Chondrocyte (in vitro differentiated cells): ENCODE measurements around the gene SERPINA1. TPM values are rescaled to one million over a fixed set of nuclear protein-coding genes. Genes with fewer than 3 reads are reported as not detected.

Source experiments
- DNase-seq: peaks from one replicate; pipeline ENCODE4 v3.0.0; 2021; ENCODE audit warnings: mixed read lengths, low spot score
- H3K27ac Mint-ChIP-seq: one replicate; pipeline ENCODE4 v1.8.0; 2021; ENCODE audit warnings: mild to moderate bottlenecking, moderate library complexity, mixed read lengths; ENCODE audit not compliant: unreplicated experiment
- H3K27me3 Mint-ChIP-seq: 2 replicates; pipeline ENCODE4 v1.8.0; 2021; ENCODE audit warnings: low read depth, mixed read lengths
- H3K36me3 Mint-ChIP-seq: 2 replicates; pipeline ENCODE4 v1.8.0; 2021; ENCODE audit warnings: low read depth, mixed read lengths
- H3K4me1 Mint-ChIP-seq: 2 replicates; pipeline ENCODE4 v1.8.0; 2021; ENCODE audit warnings: low read depth, mild to moderate bottlenecking, mixed read lengths
- H3K4me3 Mint-ChIP-seq: one replicate; pipeline ENCODE4 v1.8.0; 2021; ENCODE audit warnings: mild to moderate bottlenecking, moderate library complexity, mixed read lengths; ENCODE audit not compliant: unreplicated experiment
- H3K9me3 Mint-ChIP-seq: 2 replicates; pipeline ENCODE4 v1.8.0; 2021; ENCODE audit warnings: low read depth, mixed read lengths
- CTCF ChIP-seq: fragments of 200-600 bp; sonication (generic); IDR thresholded peaks from 2 replicates; pipeline ENCODE4 v1.5.0; 2021; ENCODE audit warnings: antibody characterized with exemption, mild to moderate bottlenecking, moderate library complexity
- long read RNA-seq: library from polyadenylated mRNA; stranded (forward); transcript quantifications from one replicate; pipeline ENCODE4 v2.0.0, GENCODE V29; 2021
- total RNA-seq: library from RNA; stranded (reverse); gene quantifications from 3 replicates; pipeline ENCODE4 v1.2.1, GENCODE V29; 2021

Gene SERPINA1
- total RNA-seq = 0.20 TPM in 1 of 3 replicates, not detected in the others
- long read RNA-seq, partial matches to known transcripts = 0 of 1 reads
- long read RNA-seq, other reads (novel, unspliced or antisense) = 0 of 1 reads

- Mint-ChIP-seq H3K36me3 (no peaks in the 10 kb centered on the region), H3K9me3 (no peaks in the 10 kb centered on the region), H3K27me3 (no peaks in the 10 kb centered on the region), H3K4me3 (no peak within 1 kb of the TSS), H3K27ac (no peak within 1 kb of the TSS), H3K4me1 (no peaks in the 10 kb centered on the region)
- no peak for TF ChIP-seq CTCF
- no peak for DNase-seq
Observed at GRCh38 chr14:94388384-94389103, at the start of gene SERPINA1. Gene SERPINA1 (minus strand): TSS chr14:94388602. CDS start chr14:94383237, 5,365 bp downstream.

DNA sequence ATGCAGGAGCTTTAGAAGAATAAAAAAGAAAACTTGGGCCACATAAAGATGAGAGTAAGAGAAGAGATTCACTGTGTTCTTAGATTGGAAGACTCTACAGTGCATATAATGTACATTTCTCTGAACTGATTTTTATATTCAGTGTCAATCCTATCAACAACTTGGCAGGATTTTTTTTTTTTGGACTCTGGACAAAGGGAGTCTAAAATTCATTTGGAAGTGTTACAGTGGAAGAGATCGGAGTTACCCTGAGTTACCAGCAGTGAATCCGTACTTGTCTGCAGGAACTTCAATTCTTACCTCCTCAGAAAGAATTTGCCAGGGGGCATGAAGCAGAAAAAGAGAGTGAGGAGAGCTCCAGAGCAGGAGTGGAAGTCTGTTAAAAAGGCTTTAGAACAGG is 40.2 kb upstream of the SERPINA1 start:
- peaks cover 2% of the 10 kb centered on the region for H3K9me3 Mint-ChIP-seq
- H3K36me3 Mint-ChIP-seq = no peaks in the 10 kb centered on the region
- no peak overlapping the region for H3K27ac Mint-ChIP-seq
- no peaks in the 10 kb centered on the region for H3K4me1 Mint-ChIP-seq
- no peak for TF ChIP-seq CTCF
- DNase-seq = no peak
- H3K27me3 Mint-ChIP-seq = peaks cover 47% of the 10 kb centered on the region
- H3K4me3 Mint-ChIP-seq = no peak overlapping the region

GRCh38 chr14:94427016-94427613 is 38.7 kb upstream of the SERPINA1 start:
- H3K4me3 Mint-ChIP-seq = no peak overlapping the region
- no peaks in the 10 kb centered on the region for H3K36me3 Mint-ChIP-seq
- peaks cover 2% of the 10 kb centered on the region for H3K4me1 Mint-ChIP-seq
- peaks cover 49% of the 10 kb centered on the region for H3K27me3 Mint-ChIP-seq
- TF ChIP-seq CTCF = no peak
- DNase-seq = no peak
- no peak overlapping the region for H3K27ac Mint-ChIP-seq
- H3K9me3 Mint-ChIP-seq = peaks cover 2% of the 10 kb centered on the region

- no peak for TF ChIP-seq CTCF
- DNase-seq = no peak
- H3K4me1 Mint-ChIP-seq = peaks cover 2% of the 10 kb centered on the region
- H3K9me3 Mint-ChIP-seq = peaks cover 2% of the 10 kb centered on the region
- H3K36me3 Mint-ChIP-seq = no peaks in the 10 kb centered on the region
- no peak overlapping the region for H3K27ac Mint-ChIP-seq
- no peak overlapping the region for H3K4me3 Mint-ChIP-seq
- peaks cover 48% of the 10 kb centered on the region for H3K27me3 Mint-ChIP-seq
Observed at GRCh38 chr14:94426526-94426925, 38.1 kb upstream of the SERPINA1 start.

- no peaks in the 10 kb centered on the region for H3K36me3 Mint-ChIP-seq
- DNase-seq = no peak
- H3K27ac Mint-ChIP-seq = no peak overlapping the region
- H3K4me3 Mint-ChIP-seq = no peak overlapping the region
- no peaks in the 10 kb centered on the region for H3K9me3 Mint-ChIP-seq
- no peak for TF ChIP-seq CTCF
- H3K27me3 Mint-ChIP-seq = peaks cover 52% of the 10 kb centered on the region
- H3K4me1 Mint-ChIP-seq = peaks cover 2% of the 10 kb centered on the region
Observed at GRCh38 chr14:94424371-94424770, 36.0 kb upstream of the SERPINA1 start.
